Prostate gland (tissue), 2 donors: ENCODE data around the gene MAML2.

Source experiments
- POLR2A ChIP-seq: fragments of 450-650 bp; IDR thresholded peaks from one replicate; pipeline ENCODE4 v1.6.1; 2016; ENCODE audit warnings: antibody characterized with exemption, mild to moderate bottlenecking
- POLR2AphosphoS5 ChIP-seq: sonication (generic); formaldehyde crosslinking; IDR thresholded peaks from one replicate; pipeline ENCODE4 v1.6.1; 2017; ENCODE audit warnings: antibody characterized with exemption
- TF ChIP-seq, protein P1 (sequence below), 4 experiments: fragments of 200-600 bp in 2 of 4; fragments of 450-650 bp in 2 of 4; sonication (generic) in 2 of 4; IDR thresholded peaks; 1 replicate in 3 of 4; 2 replicates in 1 of 4; pipeline ENCODE4 v1.5.1; 2016 to 2019; ENCODE audit warnings: antibody characterized with exemption in 4 of 4, mild to moderate bottlenecking in 2 of 4, moderate library complexity in 2 of 4

DNA sequence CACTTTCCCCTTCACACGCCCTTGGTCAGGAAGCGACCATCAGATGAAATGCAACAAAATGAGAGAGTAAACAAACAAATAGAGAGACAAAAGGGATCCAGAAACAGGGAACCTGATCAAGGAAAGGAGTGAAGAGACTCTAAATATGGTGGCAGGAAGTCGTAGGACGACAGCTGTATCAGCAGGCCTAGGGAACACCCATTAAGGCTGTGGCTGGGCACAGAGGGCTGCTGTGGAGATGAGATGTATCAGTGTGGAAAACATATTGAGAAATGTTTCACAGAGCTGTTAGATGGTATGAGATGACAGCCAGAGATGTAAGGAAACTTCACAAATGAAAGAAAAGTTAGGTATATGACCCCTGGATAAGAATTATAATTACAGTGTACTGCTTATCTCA lies 263.3 kb downstream of the MAML2 start:
- TF ChIP-seq, protein P1, sequence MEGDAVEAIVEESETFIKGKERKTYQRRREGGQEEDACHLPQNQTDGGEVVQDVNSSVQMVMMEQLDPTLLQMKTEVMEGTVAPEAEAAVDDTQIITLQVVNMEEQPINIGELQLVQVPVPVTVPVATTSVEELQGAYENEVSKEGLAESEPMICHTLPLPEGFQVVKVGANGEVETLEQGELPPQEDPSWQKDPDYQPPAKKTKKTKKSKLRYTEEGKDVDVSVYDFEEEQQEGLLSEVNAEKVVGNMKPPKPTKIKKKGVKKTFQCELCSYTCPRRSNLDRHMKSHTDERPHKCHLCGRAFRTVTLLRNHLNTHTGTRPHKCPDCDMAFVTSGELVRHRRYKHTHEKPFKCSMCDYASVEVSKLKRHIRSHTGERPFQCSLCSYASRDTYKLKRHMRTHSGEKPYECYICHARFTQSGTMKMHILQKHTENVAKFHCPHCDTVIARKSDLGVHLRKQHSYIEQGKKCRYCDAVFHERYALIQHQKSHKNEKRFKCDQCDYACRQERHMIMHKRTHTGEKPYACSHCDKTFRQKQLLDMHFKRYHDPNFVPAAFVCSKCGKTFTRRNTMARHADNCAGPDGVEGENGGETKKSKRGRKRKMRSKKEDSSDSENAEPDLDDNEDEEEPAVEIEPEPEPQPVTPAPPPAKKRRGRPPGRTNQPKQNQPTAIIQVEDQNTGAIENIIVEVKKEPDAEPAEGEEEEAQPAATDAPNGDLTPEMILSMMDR (IDR thresholded peaks at IDR 0.05) = no peak
- TF ChIP-seq POLR2A = no peak
- no peak for TF ChIP-seq POLR2AphosphoS5
